GM12878 (cell line): Measurements from ENCODE around the gene CMTM2. TPM values are rescaled to one million over a fixed set of nuclear protein-coding genes. Genes with fewer than 3 reads are reported as not detected.

Experiments used
- RUNX3 ChIP-seq: IDR thresholded peaks from 2 replicates; pipeline ENCODE4 v1.6.1; 2012; ENCODE audit warnings: low read length, inconsistent platforms
- polyA plus RNA-seq, 11 experiments: library from polyadenylated mRNA; depleted of rRNA in 4 of 11; unstranded in 6 of 11; stranded (reverse) in 5 of 11; fragments of >200 nt; fragmentation: Nextera tagmentation in 4 of 11; fragmentation: Illumina TruSeq in 1 of 11; extraction: Ambion mirVana in 4 of 11; extraction: Trizol in 1 of 11; gene quantifications; 1 replicate in 1 of 11; 2 replicates in 10 of 11; pipeline versions ENCODE4 v1.2.1 to v1.2.3, GENCODE V29; 2011 to 2016; ENCODE audit warnings: inconsistent platforms in 2 of 11, missing spikeins in 2 of 11, low read depth in 1 of 11
- total RNA-seq, 4 experiments: library from RNA; depleted of rRNA in 3 of 4; stranded (reverse); fragments of >200 nt in 3 of 4; fragmentation: Illumina TruSeq in 1 of 4; extraction: Trizol in 1 of 4; gene quantifications; 2 replicates each; pipeline versions ENCODE4 v1.2.1 to v1.2.3, GENCODE V29; 2013 to 2021
- TF ChIP-seq, protein P1 (sequence below): fragments of 450-650 bp; IDR thresholded peaks from 2 replicates; pipeline ENCODE4 v1.6.1; 2017; ENCODE audit warnings: low read depth, mild to moderate bottlenecking, moderate library complexity
- TF ChIP-seq, protein P2 (sequence below): fragments of 450-650 bp; IDR thresholded peaks from 2 replicates; pipeline ENCODE4 v1.6.1; 2016; ENCODE audit warnings: mild to moderate bottlenecking, moderate library complexity, borderline replicate concordance

The CMTM2 gene
- total and polyA plus RNA-seq, 10 of the 15 experiments (the other 5 are each of a cell fraction or from before 2014, with no cell fraction given): 0.26 to 0.34 TPM; not detected in 8

DNA sequence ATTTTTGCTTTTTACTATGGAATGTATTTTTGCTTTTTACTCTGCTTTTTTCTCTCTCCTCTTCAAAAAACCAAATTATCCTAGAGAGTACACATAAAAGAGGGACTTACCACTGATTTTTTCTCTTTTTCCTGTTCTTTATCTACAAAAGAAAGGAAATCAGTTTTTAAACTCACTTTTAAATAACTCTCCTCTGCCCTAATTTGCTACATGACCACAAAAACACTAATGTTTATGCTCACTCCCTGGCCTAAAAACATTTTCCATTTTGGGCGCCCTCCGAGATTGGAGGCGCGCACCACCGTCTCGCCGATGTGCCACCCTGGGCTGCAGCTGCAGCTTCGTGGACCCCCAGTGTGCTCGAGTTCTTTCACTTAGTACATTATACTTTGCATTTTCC lies 30.4 kb upstream of the CMTM2 start (continued):
- TF ChIP-seq, protein P1, sequence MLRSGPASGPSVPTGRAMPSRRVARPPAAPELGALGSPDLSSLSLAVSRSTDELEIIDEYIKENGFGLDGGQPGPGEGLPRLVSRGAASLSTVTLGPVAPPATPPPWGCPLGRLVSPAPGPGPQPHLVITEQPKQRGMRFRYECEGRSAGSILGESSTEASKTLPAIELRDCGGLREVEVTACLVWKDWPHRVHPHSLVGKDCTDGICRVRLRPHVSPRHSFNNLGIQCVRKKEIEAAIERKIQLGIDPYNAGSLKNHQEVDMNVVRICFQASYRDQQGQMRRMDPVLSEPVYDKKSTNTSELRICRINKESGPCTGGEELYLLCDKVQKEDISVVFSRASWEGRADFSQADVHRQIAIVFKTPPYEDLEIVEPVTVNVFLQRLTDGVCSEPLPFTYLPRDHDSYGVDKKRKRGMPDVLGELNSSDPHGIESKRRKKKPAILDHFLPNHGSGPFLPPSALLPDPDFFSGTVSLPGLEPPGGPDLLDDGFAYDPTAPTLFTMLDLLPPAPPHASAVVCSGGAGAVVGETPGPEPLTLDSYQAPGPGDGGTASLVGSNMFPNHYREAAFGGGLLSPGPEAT: no peak
- TF ChIP-seq RUNX3: no peak
- TF ChIP-seq, protein P2, sequence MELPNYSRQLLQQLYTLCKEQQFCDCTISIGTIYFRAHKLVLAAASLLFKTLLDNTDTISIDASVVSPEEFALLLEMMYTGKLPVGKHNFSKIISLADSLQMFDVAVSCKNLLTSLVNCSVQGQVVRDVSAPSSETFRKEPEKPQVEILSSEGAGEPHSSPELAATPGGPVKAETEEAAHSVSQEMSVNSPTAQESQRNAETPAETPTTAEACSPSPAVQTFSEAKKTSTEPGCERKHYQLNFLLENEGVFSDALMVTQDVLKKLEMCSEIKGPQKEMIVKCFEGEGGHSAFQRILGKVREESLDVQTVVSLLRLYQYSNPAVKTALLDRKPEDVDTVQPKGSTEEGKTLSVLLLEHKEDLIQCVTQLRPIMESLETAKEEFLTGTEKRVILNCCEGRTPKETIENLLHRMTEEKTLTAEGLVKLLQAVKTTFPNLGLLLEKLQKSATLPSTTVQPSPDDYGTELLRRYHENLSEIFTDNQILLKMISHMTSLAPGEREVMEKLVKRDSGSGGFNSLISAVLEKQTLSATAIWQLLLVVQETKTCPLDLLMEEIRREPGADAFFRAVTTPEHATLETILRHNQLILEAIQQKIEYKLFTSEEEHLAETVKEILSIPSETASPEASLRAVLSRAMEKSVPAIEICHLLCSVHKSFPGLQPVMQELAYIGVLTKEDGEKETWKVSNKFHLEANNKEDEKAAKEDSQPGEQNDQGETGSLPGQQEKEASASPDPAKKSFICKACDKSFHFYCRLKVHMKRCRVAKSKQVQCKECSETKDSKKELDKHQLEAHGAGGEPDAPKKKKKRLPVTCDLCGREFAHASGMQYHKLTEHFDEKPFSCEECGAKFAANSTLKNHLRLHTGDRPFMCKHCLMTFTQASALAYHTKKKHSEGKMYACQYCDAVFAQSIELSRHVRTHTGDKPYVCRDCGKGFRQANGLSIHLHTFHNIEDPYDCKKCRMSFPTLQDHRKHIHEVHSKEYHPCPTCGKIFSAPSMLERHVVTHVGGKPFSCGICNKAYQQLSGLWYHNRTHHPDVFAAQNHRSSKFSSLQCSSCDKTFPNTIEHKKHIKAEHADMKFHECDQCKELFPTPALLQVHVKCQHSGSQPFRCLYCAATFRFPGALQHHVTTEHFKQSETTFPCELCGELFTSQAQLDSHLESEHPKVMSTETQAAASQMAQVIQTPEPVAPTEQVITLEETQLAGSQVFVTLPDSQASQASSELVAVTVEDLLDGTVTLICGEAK: no peak
- TF ChIP-seq, all 136 proteins: peak for 0
